H1 (cell line): ENCODE results near the gene AP3B2. TPM values are rescaled to one million over a fixed set of nuclear protein-coding genes. Genes with fewer than 3 reads are reported as not detected.
A peak's percentile ranks its signal among the peaks of the same experiment; 100 is the strongest.

Experiments used
- CTCF ChIA-PET: fragments of 300-600 bp; sonication (Branson Sonifier 250); formaldehyde crosslinking; loops from one replicate; lab custom pipeline; 2021; ENCODE audit not compliant: partially characterized antibody; lab: Charles Lee
- POLR2A ChIA-PET: fragments of 300-600 bp; sonication (Branson Sonifier 250); formaldehyde crosslinking; loops from one replicate; lab custom pipeline; 2021; ENCODE audit warnings: inconsistent platforms; ENCODE audit not compliant: partially characterized antibody; lab: Charles Lee
- DNase-seq, 2 experiments: peaks; one replicate each; pipeline versions ENCODE4 v3.0.0 to v3.0.0-alpha.2; 2010 to 2022; ENCODE audit warnings: low spot score in 2 of 2, low read depth in 1 of 2, mixed read lengths in 1 of 2
- FAIRE-seq: peaks from 2 replicates; lab custom pipeline; 2011; peaks lifted over from hg19 to GRCh38; lab: Jason Lieb, UNC
- H2AFZ ChIP-seq: 2 replicates; pipeline ENCODE4 v1.8.1; 2012; ENCODE audit warnings: low read length, inconsistent platforms
- H2AK5ac ChIP-seq: 2 replicates; pipeline ENCODE4 v1.6.1; 2013; ENCODE audit warnings: low read depth, low read length
- H2BK120ac ChIP-seq: replicated peaks from 2 replicates; pipeline ENCODE3; 2013; ENCODE audit warnings: low read depth, low read length, inconsistent platforms
- H2BK12ac ChIP-seq: 2 replicates; pipeline ENCODE4 v1.6.1; 2013; ENCODE audit warnings: low read depth, low read length
- H2BK15ac ChIP-seq: 2 replicates; pipeline ENCODE4 v1.6.1; 2013; ENCODE audit warnings: low read length
- H2BK20ac ChIP-seq: 2 replicates; pipeline ENCODE4 v1.6.1; 2013; ENCODE audit warnings: low read length
- H2BK5ac ChIP-seq: 2 replicates; pipeline ENCODE4 v1.6.1; 2013; ENCODE audit warnings: low read depth, low read length
- H3K14ac ChIP-seq: 2 replicates; pipeline ENCODE4 v1.6.1; 2013; ENCODE audit warnings: inconsistent platforms; ENCODE audit not compliant: insufficient read length
- H3K18ac ChIP-seq: 2 replicates; pipeline ENCODE4 v1.6.1; 2013; ENCODE audit warnings: low read length; ENCODE audit errors: extremely low read depth
- H3K23ac ChIP-seq: 2 replicates; pipeline ENCODE4 v1.6.1; 2013; ENCODE audit warnings: inconsistent platforms; ENCODE audit not compliant: insufficient read length
- H3K23me2 ChIP-seq: 2 replicates; pipeline ENCODE4 v1.6.1; 2013; ENCODE audit warnings: low read depth, low read length
- H3K27ac ChIP-seq: 2 replicates; pipeline ENCODE4 v1.6.1; 2011; ENCODE audit warnings: low read depth, low read length, inconsistent platforms
- H3K27me3 ChIP-seq, 4 experiments: replicated peaks in 1 of 4; 1 replicate in 1 of 4; 2 replicates in 3 of 4; pipeline versions ENCODE4 v1.6.1 to v1.8.1; 2011 to 2013; ENCODE audit warnings: low read length in 3 of 4, mild to moderate bottlenecking in 3 of 4, inconsistent platforms in 2 of 4, mixed read lengths in 2 of 4, moderate library complexity in 1 of 4; ENCODE audit not compliant: control insufficient read depth in 3 of 4, insufficient read depth in 3 of 4; ENCODE audit errors: extremely low read depth in 1 of 4
- H3K36me3 ChIP-seq, 4 experiments: 2 replicates each; pipeline versions ENCODE4 v1.6.1 to v1.8.1; 2011 to 2013; ENCODE audit warnings: mild to moderate bottlenecking in 4 of 4, low read length in 3 of 4, moderate library complexity in 2 of 4, control low read depth in 1 of 4, inconsistent platforms in 1 of 4; ENCODE audit not compliant: insufficient read depth in 4 of 4, control insufficient read depth in 2 of 4
- H3K4ac ChIP-seq: replicated peaks from 2 replicates; pipeline ENCODE3; 2013; ENCODE audit warnings: low read length, low read depth, mixed read lengths, inconsistent platforms; ENCODE audit not compliant: insufficient read length
- H3K4me1 ChIP-seq, 4 experiments: replicated peaks in 1 of 4; 1 replicate in 1 of 4; 2 replicates in 3 of 4; pipeline versions ENCODE4 v1.6.1 to v1.8.1; 2011 to 2013; ENCODE audit warnings: low read length in 3 of 4, inconsistent platforms in 2 of 4, mixed read lengths in 1 of 4; ENCODE audit not compliant: insufficient read depth in 4 of 4, control insufficient read depth in 3 of 4
- H3K4me2 ChIP-seq, 2 experiments: 2 replicates each; pipeline versions ENCODE4 v1.6.1 to v1.8.1; 2011 to 2013; ENCODE audit warnings: low read depth in 2 of 2, low read length in 2 of 2, control low read depth in 1 of 2, inconsistent platforms in 1 of 2, mild to moderate bottlenecking in 1 of 2; ENCODE audit not compliant: insufficient read depth in 1 of 2
- H3K4me3 ChIP-seq, 4 experiments: fragments of 200-600, 300-600 bp in 1 of 4; sonication (generic), shearing (Covaris generic), sonication (Bioruptor Twin) in 1 of 4; 2 replicates each; pipeline versions ENCODE4 v1.5.1 to v1.8.1; 2011 to 2016; ENCODE audit warnings: low read length in 4 of 4, low read depth in 3 of 4, control low read depth in 2 of 4, inconsistent platforms in 2 of 4, mild to moderate bottlenecking in 2 of 4, mixed read lengths in 1 of 4, moderate library complexity in 1 of 4; ENCODE audit not compliant: insufficient read depth in 2 of 4; ENCODE audit errors: extremely low read depth in 1 of 4
- H3K56ac ChIP-seq: replicated peaks from 2 replicates; pipeline ENCODE3; 2013; ENCODE audit warnings: low read depth, mild to moderate bottlenecking, mixed read lengths, low read length, inconsistent platforms; ENCODE audit not compliant: insufficient read length
- H3K79me1 ChIP-seq: 2 replicates; pipeline ENCODE4 v1.6.1; 2013; ENCODE audit warnings: low read depth, low read length, control low read depth
- H3K79me2 ChIP-seq, 2 experiments: 2 replicates each; pipeline versions ENCODE4 v1.6.1 to v1.8.1; 2012 to 2013; ENCODE audit warnings: low read length in 2 of 2, mild to moderate bottlenecking in 2 of 2, inconsistent platforms in 1 of 2; ENCODE audit not compliant: insufficient read depth in 2 of 2, control insufficient read depth in 1 of 2
- H3K9ac ChIP-seq, 4 experiments: replicated peaks in 1 of 4; 1 replicate in 1 of 4; 2 replicates in 3 of 4; pipeline versions ENCODE4 v1.6.1 to v1.8.1; 2011 to 2013; ENCODE audit warnings: low read depth in 3 of 4, low read length in 3 of 4, control low read depth in 2 of 4, mild to moderate bottlenecking in 2 of 4, moderate library complexity in 2 of 4, inconsistent platforms in 1 of 4; ENCODE audit errors: extremely low read depth in 1 of 4
- H3K9me3 ChIP-seq, 2 experiments: 2 replicates each; pipeline versions ENCODE4 v1.6.1 to v1.8.1; 2012 to 2013; ENCODE audit warnings: mild to moderate bottlenecking in 2 of 2, moderate library complexity in 2 of 2, control low read depth in 1 of 2, inconsistent platforms in 1 of 2, low read depth in 1 of 2, low read length in 1 of 2, mixed read lengths in 1 of 2; ENCODE audit not compliant: insufficient read depth in 2 of 2
- H4K20me1 ChIP-seq, 2 experiments: replicated peaks in 1 of 2; 2 replicates each; pipeline versions ENCODE3 to v1.8.1; 2011 to 2013; ENCODE audit warnings: inconsistent platforms in 2 of 2, low read length in 2 of 2, mild to moderate bottlenecking in 1 of 2; ENCODE audit not compliant: insufficient read depth in 2 of 2, control insufficient read depth in 1 of 2
- H4K5ac ChIP-seq: 2 replicates; pipeline ENCODE4 v1.6.1; 2013; ENCODE audit warnings: low read length, low read depth, mixed read lengths, inconsistent platforms; ENCODE audit not compliant: insufficient read length
- H4K8ac ChIP-seq: 2 replicates; pipeline ENCODE4 v1.8.0; 2013; ENCODE audit warnings: mild to moderate bottlenecking, moderate library complexity, low read length, inconsistent platforms; ENCODE audit not compliant: insufficient read depth; ENCODE audit errors: extremely low read depth
- H4K91ac ChIP-seq: replicated peaks from 2 replicates; pipeline ENCODE3; 2013; ENCODE audit warnings: low read length, mixed read lengths, inconsistent platforms; ENCODE audit not compliant: insufficient read length
- HDAC2 ChIP-seq, 2 experiments: fragments of 300-600 bp in 1 of 2; sonication (generic) in 1 of 2; IDR thresholded peaks; 2 replicates each; pipeline ENCODE4 v1.6.1; 2011 to 2012; ENCODE audit warnings: low read depth in 2 of 2, low read length in 2 of 2, mild to moderate bottlenecking in 2 of 2, moderate library complexity in 2 of 2, borderline replicate concordance in 1 of 2, inconsistent platforms in 1 of 2
- RBBP5 ChIP-seq: IDR thresholded peaks from 2 replicates; pipeline ENCODE4 v1.7.1; 2012; ENCODE audit warnings: low read depth, mild to moderate bottlenecking, inconsistent platforms, low read length, moderate library complexity, borderline replicate concordance
- polyA plus RNA-seq, 7 experiments: library from polyadenylated mRNA; depleted of rRNA in 3 of 7; stranded (reverse) in 5 of 7; unstranded in 2 of 7; fragments of >200 nt in 5 of 7; fragments of 200-250 nt in 2 of 7; gene quantifications; 1 replicate in 5 of 7; 2 replicates in 1 of 7; 4 replicates in 1 of 7; pipeline versions ENCODE4 v1.2.1 to v1.2.3, GENCODE V29; 2011 to 2013; ENCODE audit warnings: missing spikeins in 2 of 7, mixed read lengths in 2 of 7
- total RNA-seq: library from RNA; stranded (reverse); fragmentation: NEBNext Ultra II Directional; extraction: Animal tissue kit (Norgen Biotek cat#: 25700); gene quantifications from 2 replicates; pipeline ENCODE4 v1.2.1, GENCODE V29; 2021

AP3B2 gene
- total and polyA plus RNA-seq, 2 of the 8 experiments (the other 6 are each of a cell fraction or from before 2014, with no cell fraction given) = 21.8 to 25.7 TPM

GRCh38 chr15:82650046-82650670 lies 59.5 kb downstream of the AP3B2 start:
- H2AFZ ChIP-seq = no peak overlapping the region
- H3K4me1 ChIP-seq = peaks cover 0 to 5% (median 3%) of the 10 kb centered on the region in 4 experiments; a peak in 4 of 7 replicates
- ChIA-PET POLR2A (interaction anchor here (0.7 kb wide), 1 partner anchor 59 kb away, joined by 3 read pairs; no protein-coding TSS in a partner anchor), CTCF (interaction anchor here (0.7 to 2.1 kb wide), 6 partner anchors 10 to 350 kb away, joined by 3 to 12 read pairs (median 4); no protein-coding TSS in a partner anchor)
- DNase-seq (no peak), FAIRE-seq (no peak)
- H3K27me3 ChIP-seq = peaks cover 25 to 53% (median 49%) of the 10 kb centered on the region in 4 experiments
- H2AK5ac ChIP-seq = 0 out of 2 replicates have a peak overlapping the region, but pooled peaks have one; percentile 13
- no peak overlapping the region for H2BK20ac ChIP-seq
- no peak overlapping the region for H3K56ac ChIP-seq
- H3K4me2 ChIP-seq = no peak overlapping the region
- no peak overlapping the region for H4K5ac ChIP-seq
- H3K4me3 ChIP-seq = no peak overlapping the region
- no peak overlapping the region for H2BK120ac ChIP-seq
- H2BK15ac ChIP-seq = no peak overlapping the region
- no peak overlapping the region for H3K18ac ChIP-seq
- no peak overlapping the region for H3K14ac ChIP-seq
- peaks cover 0 to 6% (median 0%) of the 10 kb centered on the region in 4 experiments; a peak in 1 of 8 replicates for H3K36me3 ChIP-seq
- H3K4ac ChIP-seq = no peak overlapping the region
- peaks cover 9% of the 10 kb centered on the region; the same call in 1 of the 2 replicates for H3K23me2 ChIP-seq
- no peak overlapping the region for H2BK12ac ChIP-seq
- no peak overlapping the region for H4K91ac ChIP-seq
- H3K79me2 ChIP-seq = no peaks in the 10 kb centered on the region
- no peaks in the 10 kb centered on the region for H3K79me1 ChIP-seq
- H4K8ac ChIP-seq = no peak overlapping the region
- peaks cover 0 to 2% of the 10 kb centered on the region in 2 experiments for H4K20me1 ChIP-seq
- no peak overlapping the region for H3K27ac ChIP-seq
- H3K9me3 ChIP-seq = peaks cover 0 to 7% of the 10 kb centered on the region in 2 experiments; a peak in 2 of 4 replicates
- no peak overlapping the region for H2BK5ac ChIP-seq
- no peak overlapping the region for H3K23ac ChIP-seq
- no peak overlapping the region; a peak in 1 of 7 replicates for H3K9ac ChIP-seq
- TF ChIP-seq HDAC2 (IDR thresholded peaks at IDR 0.05; ENCODE audit: borderline replicate concordance in 1 of 2, low read depth in 2 of 2, low read length in 2 of 2) = no peak
- no peak for TF ChIP-seq RBBP5
